Breast epithelium (tissue), 4 donors: ENCODE data around the gene DMBT1. TPM values are rescaled to one million over a fixed set of nuclear protein-coding genes. Genes with fewer than 3 reads are reported as not detected.

Experiments used
- DNase-seq, 2 donors: peaks; one replicate each; pipeline ENCODE4 v3.0.0-alpha.2; 2019; ENCODE audit warnings: low spot score in 2 of 2
- H3K27ac ChIP-seq, 2 donors: fragments of 200-600 bp; sonication (generic) in 1 of 2; one replicate each; pipeline ENCODE4 v1.5.1; 2016 to 2019; ENCODE audit warnings: mild to moderate bottlenecking in 1 of 2
- H3K27me3 ChIP-seq, 2 donors: fragments of 200-600 bp; sonication (generic) in 1 of 2; one replicate each; pipeline versions ENCODE4 v1.5.1 to v1.6.0; 2017 to 2019; ENCODE audit warnings: control low read depth in 1 of 2, mild to moderate bottlenecking in 1 of 2
- H3K36me3 ChIP-seq: fragments of 200-600 bp; one replicate; pipeline ENCODE4 v1.5.1; 2019
- H3K4me1 ChIP-seq, 2 donors: fragments of 200-600 bp; sonication (generic); one replicate each; pipeline ENCODE4 v1.5.1; 2016 to 2019; ENCODE audit warnings: control low read depth in 1 of 2
- H3K4me3 ChIP-seq, 3 donors: fragments of 200-600 bp; sonication (generic); 1 replicate in 2 of 3; 2 replicates in 1 of 3; pipeline ENCODE4 v1.5.1; 2016 to 2019; ENCODE audit warnings: mild to moderate bottlenecking in 3 of 3, moderate library complexity in 2 of 3
- H3K9me3 ChIP-seq, 2 donors: fragments of 200-600 bp; sonication (generic) in 1 of 2; one replicate each; pipeline ENCODE4 v1.5.1; 2016 to 2019; ENCODE audit warnings: control low read depth in 1 of 2
- POLR2A ChIP-seq: fragments of 450-650 bp; IDR thresholded peaks from one replicate; pipeline ENCODE4 v1.6.1; 2016; ENCODE audit warnings: antibody characterized with exemption, mild to moderate bottlenecking, moderate library complexity
- POLR2AphosphoS5 ChIP-seq, 3 donors: sonication (generic); formaldehyde crosslinking; IDR thresholded peaks; one replicate each; pipeline ENCODE4 v1.6.1; 2017; ENCODE audit warnings: antibody characterized with exemption in 3 of 3
- intact Hi-C: fragments of 100-400 bp; cut with DNase I; formaldehyde crosslinking; loops from one replicate; pipeline ENCODE4 v1.15.1; 2023; ENCODE audit warnings: low total_unique reads
- total RNA-seq, 3 donors: library from RNA; depleted of rRNA; stranded (reverse); fragments of >200 nt; gene quantifications; one replicate each; pipeline ENCODE4 v1.1.0, GENCODE V29; 2016
- TF ChIP-seq, protein P1 (sequence below), 3 donors: fragments of 450-650 bp; IDR thresholded peaks; one replicate each; pipeline ENCODE4 v1.5.1; 2016 to 2017; ENCODE audit warnings: antibody characterized with exemption in 3 of 3, mild to moderate bottlenecking in 3 of 3, moderate library complexity in 3 of 3

DMBT1 gene
- total RNA-seq, 3 donors from 2014 or later = 0.15 to 2.3 TPM; not detected in 1

DNA sequence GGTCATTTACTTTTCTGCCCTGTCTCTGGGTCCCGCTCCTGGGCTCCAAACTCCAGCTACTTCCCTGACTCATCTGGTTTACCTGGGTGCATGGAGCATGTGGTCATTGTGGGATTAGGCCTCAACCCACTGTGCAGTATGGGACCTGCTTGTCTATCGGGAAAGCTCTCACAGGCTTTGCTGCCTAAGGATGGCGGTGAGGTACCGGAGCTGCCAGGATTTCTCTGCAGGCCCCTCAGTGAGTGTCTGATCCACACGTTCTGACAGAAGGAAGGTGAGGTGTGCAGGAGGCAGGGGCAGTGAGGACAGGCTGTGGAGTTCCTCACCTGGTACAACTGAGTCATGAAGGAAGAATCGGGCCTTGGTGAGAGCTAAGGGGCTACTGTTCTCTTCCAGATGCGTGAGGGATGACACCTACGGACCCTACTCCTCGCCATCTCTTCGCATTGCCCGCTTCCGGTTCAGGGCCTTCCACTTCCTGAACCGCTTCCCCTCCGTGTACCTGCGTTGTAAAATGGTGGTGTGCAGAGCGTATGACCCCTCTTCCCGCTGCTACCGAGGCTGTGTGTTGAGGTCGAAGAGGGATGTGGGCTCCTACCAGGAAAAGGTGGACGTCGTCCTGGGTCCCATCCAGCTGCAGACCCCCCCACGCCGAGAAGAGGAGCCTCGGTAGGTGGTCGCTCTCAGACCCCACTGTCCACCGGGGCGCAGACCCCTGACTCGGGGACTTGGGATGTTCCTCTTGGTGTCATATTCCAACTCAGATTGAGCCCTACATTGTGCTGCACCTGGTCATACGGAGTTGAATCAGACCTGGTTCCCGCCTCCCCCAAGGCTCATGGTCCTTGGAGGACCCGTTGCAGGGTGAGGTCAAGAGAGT is 82.4 kb downstream of the DMBT1 start:
- no peak for DNase-seq
- TF ChIP-seq POLR2A (no peak), POLR2AphosphoS5 (IDR thresholded peaks at IDR 0.05) (no peak)
- TF ChIP-seq, protein P1, sequence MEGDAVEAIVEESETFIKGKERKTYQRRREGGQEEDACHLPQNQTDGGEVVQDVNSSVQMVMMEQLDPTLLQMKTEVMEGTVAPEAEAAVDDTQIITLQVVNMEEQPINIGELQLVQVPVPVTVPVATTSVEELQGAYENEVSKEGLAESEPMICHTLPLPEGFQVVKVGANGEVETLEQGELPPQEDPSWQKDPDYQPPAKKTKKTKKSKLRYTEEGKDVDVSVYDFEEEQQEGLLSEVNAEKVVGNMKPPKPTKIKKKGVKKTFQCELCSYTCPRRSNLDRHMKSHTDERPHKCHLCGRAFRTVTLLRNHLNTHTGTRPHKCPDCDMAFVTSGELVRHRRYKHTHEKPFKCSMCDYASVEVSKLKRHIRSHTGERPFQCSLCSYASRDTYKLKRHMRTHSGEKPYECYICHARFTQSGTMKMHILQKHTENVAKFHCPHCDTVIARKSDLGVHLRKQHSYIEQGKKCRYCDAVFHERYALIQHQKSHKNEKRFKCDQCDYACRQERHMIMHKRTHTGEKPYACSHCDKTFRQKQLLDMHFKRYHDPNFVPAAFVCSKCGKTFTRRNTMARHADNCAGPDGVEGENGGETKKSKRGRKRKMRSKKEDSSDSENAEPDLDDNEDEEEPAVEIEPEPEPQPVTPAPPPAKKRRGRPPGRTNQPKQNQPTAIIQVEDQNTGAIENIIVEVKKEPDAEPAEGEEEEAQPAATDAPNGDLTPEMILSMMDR (IDR thresholded peaks at IDR 0.05) = no peak
- no peaks in the 10 kb centered on the region for H3K27me3 ChIP-seq
- H3K4me1 ChIP-seq = no peaks in the 10 kb centered on the region
- H3K27ac ChIP-seq = no peak overlapping the region
- H3K36me3 ChIP-seq = no peaks in the 10 kb centered on the region
- H3K4me3 ChIP-seq = no peak overlapping the region
- H3K9me3 ChIP-seq = no peaks in the 10 kb centered on the region
- intact Hi-C loops = no loop called here

DNA sequence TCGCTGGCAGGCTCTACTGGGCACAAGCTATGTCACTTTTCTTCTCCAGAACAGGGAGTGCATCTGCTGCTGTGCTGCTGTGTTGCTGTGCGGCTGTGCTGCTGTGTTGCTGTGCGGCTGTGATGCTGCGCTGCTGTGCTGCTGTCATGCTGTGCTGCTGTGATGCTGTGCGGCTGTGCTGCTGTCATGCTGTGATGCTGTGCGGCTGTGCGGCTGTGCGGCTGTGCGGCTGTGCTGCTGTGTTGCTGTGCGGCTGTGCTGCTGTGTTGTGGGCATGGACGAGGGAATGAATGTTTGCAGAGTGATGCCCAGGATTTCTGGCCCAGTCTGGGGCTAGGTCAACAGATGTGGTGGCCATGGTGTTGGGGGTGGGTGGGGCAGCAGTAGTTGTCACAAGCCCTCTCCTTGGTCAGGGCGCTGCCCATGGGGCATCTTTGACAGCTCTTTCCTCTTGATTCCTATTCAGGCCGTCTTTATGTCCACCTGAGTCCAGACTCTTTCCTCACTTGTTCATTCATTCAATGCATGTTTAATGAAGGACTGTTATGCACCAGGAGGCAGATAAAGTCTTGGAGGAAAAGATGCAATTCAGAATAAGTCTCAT is 83.5 kb downstream of the DMBT1 start:
- no peak for DNase-seq
- no peaks in the 10 kb centered on the region for H3K4me1 ChIP-seq

DNA sequence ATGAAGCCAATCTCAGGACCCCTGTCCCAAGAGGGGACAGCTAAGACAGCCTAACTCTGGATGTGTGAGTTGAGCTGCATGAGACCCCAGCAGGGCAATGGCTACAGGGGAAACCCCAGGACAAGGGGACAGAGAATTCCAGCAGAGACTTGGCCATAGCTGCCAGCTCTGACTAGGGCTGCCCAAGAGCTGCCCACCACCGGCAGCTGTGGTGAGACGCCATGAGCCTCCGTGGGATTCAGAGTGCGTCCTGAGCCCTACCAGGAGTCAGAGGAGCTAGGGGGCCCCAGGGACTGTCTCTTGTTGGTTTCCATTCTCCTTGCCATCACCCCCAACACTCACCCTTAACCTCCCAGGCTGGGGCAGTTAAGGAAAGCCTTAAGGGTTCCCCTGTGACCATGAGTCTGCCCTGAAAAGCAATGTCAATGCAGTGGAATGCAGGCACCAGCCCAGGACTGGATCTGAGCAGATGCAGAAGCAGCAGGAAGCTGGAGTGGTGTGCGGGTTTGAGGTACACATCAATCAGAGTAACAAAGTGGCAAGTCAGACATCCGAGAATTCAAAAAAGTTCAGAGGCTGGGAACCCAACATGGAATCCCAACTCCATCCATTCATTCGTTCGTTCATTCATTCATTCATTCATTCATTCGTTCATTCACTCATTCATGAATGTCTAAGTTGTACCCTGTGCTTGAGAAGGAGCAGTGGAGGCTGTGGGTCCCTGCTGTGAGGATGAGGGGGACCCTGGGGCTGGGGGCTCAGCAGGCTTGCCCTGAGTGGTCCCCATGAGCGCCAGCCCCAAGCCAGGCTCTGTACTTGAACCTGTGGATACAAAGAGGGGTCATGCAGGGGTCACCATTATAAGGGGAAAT is 86.2 kb downstream of the DMBT1 start:
- H3K27me3 ChIP-seq = no peaks in the 10 kb centered on the region
- intact Hi-C loops = no loop called here

More for the DNA sequence above, 83.5 kb downstream of the DMBT1 start:
- H3K9me3 ChIP-seq = no peaks in the 10 kb centered on the region
- no peak overlapping the region for H3K27ac ChIP-seq
- TF ChIP-seq POLR2A (no peak), POLR2AphosphoS5 (IDR thresholded peaks at IDR 0.05) (no peak)
- TF ChIP-seq, protein P1 (IDR thresholded peaks at IDR 0.05) = no peak
- H3K27me3 ChIP-seq = no peaks in the 10 kb centered on the region
- no peaks in the 10 kb centered on the region for H3K36me3 ChIP-seq
- no peak overlapping the region for H3K4me3 ChIP-seq
- intact Hi-C loops = no loop called here

DNA sequence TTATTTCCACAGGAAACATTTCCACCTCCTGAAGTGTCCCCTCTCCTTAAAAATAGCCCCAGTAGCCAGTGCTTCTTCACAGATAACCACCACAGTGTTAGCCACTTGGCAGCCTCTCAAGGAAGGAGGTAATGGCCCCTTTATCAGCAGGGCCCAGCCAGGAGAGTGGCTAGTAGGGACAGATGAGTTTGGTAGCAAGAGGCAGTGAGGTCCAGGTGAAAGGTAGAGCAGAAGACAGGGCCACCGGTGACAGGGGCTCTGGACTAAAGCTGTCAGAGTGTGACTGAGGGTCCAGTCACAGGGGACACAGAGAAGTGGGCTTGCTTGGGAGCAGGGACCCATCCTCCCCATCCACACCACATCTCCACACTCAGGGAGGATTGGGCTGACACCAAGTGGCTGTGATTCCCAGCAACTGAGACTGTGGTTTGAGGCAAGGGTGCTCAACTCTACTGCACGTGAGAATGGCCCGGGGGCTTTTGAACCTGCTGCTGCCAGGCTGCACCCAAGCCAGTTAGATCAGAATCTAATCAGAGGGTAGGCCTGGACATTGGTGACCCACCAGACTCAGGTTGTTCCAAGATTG is 86.9 kb downstream of the DMBT1 start:
- Histone ChIP-seq H3K4me1 (no peaks in the 10 kb centered on the region), H3K27me3 (no peaks in the 10 kb centered on the region), H3K9me3 (no peaks in the 10 kb centered on the region), H3K4me3 (no peak overlapping the region), H3K36me3 (no peaks in the 10 kb centered on the region), H3K27ac (no peak overlapping the region)
- TF ChIP-seq POLR2AphosphoS5 (IDR thresholded peaks at IDR 0.05) (no peak), POLR2A (no peak)
- TF ChIP-seq, protein P1 (IDR thresholded peaks at IDR 0.05) = no peak
- intact Hi-C loops = no loop called here
- DNase-seq = no peak

More for the DNA sequence above, 86.2 kb downstream of the DMBT1 start:
- TF ChIP-seq, protein P1 (IDR thresholded peaks at IDR 0.05) = no peak
- TF ChIP-seq POLR2AphosphoS5 (IDR thresholded peaks at IDR 0.05) = no peak
- TF ChIP-seq POLR2A = no peak
- DNase-seq = no peak
- Histone ChIP-seq H3K36me3 (no peaks in the 10 kb centered on the region), H3K4me1 (no peaks in the 10 kb centered on the region), H3K9me3 (no peaks in the 10 kb centered on the region), H3K4me3 (no peak overlapping the region), H3K27ac (no peak overlapping the region)
